GM21367 (cell line): ENCODE measurements around the gene CCDC124.
"Not testable (repeated sequence)": the region's sequence is repeated elsewhere in the genome, so short reads cannot be mapped to it uniquely, and the experiment has no call there.

Experiments used
- ATAC-seq: cut with Tn5 transposase; IDR thresholded peaks from one replicate; pipeline ENCODE4 v1.9.1; 2021; ENCODE audit not compliant: unreplicated experiment

The CCDC124 gene

GRCh38 chr19:17977488-17977887, 44.7 kb downstream of the CCDC124 start:
- no peak for ATAC-seq

- no peak for ATAC-seq
These were observed 48.8 kb downstream of the CCDC124 start for GRCh38 chr19:17981611-17982010.

DNA sequence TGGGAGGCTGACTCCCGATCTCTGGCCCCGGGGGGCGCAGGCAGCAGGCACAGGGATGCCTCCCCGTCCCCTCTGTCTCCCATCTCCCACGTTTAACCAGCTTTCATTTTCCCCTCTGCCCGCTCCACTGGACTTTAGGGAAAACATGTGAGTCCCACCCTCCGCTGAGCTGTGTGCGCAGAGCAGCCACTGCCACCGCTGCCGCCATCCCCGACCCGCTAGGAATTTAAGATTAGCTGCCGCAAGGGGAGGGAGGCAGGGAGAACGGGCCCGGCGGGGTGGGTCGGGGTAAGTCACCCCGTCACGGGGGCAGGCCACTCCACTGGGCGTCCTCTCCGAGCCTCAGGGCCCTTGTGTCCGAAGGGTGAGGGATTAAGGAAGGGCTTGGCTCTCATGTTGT, 49.6 kb downstream of the CCDC124 start:
- ATAC-seq, result no peak

GRCh38 chr19:17985037-17985818, 52.4 kb downstream of the CCDC124 start:
- ATAC-seq, result no peak

GRCh38 chr19:17986569-17986968, 53.8 kb downstream of the CCDC124 start:
- not testable (repeated sequence) for ATAC-seq

- no peak for ATAC-seq
These were observed 55.3 kb downstream of the CCDC124 start for GRCh38 chr19:17988161-17988560.

- ATAC-seq, result no peak
These were observed 56.7 kb downstream of the CCDC124 start for GRCh38 chr19:17989425-17990094.

- no peak for ATAC-seq
These were observed 60.4 kb downstream of the CCDC124 start for GRCh38 chr19:17993076-17993813.
